HepG2 (cell line): ENCODE data around the gene B3GNT8. TPM values are rescaled to one million over a fixed set of nuclear protein-coding genes. Genes with fewer than 3 reads are reported as not detected.

Experiments
- ATAD3A ChIP-seq: sonication (generic); formaldehyde crosslinking; IDR thresholded peaks from 2 replicates; pipeline ENCODE4 v1.4.0; 2020; ENCODE audit warnings: missing genetic modification reagents
- ATF2 ChIP-seq: sonication (generic); formaldehyde crosslinking; IDR thresholded peaks from 2 replicates; pipeline ENCODE4 v1.4.0; 2020; ENCODE audit warnings: missing genetic modification reagents
- ATF6 ChIP-seq: sonication (generic); formaldehyde crosslinking; conservative IDR thresholded peaks from 2 replicates; pipeline ENCODE4 v1.4.0; 2020; ENCODE audit warnings: missing genetic modification reagents
- ETV6 ChIP-seq: sonication (generic); formaldehyde crosslinking; conservative IDR thresholded peaks from 2 replicates; pipeline ENCODE4 v1.4.0; 2020; ENCODE audit warnings: missing genetic modification reagents
- ISX ChIP-seq: sonication (generic); formaldehyde crosslinking; conservative IDR thresholded peaks from 2 replicates; pipeline ENCODE4 v1.5.0; 2020; ENCODE audit warnings: missing genetic modification reagents
- MXD4 ChIP-seq: IDR thresholded peaks from 2 replicates; pipeline ENCODE4 v1.6.1; 2016; ENCODE audit warnings: mild to moderate bottlenecking, missing biosample characterization, missing genetic modification reagents
- MZF1 ChIP-seq: sonication (generic); formaldehyde crosslinking; IDR thresholded peaks from 2 replicates; pipeline ENCODE4 v1.8.1; 2023; ENCODE audit warnings: mild to moderate bottlenecking, missing genetic modification reagents, borderline replicate concordance
- NR1H2 ChIP-seq: sonication (generic); formaldehyde crosslinking; IDR thresholded peaks from 2 replicates; pipeline ENCODE4 v1.8.1; 2022; ENCODE audit warnings: low read depth, missing genetic modification reagents, borderline replicate concordance
- PLSCR1 ChIP-seq: sonication (generic); formaldehyde crosslinking; IDR thresholded peaks from 2 replicates; pipeline ENCODE4 v1.5.0; 2020; ENCODE audit warnings: missing genetic modification reagents, mild to moderate bottlenecking, borderline replicate concordance
- SMAD1 ChIP-seq: sonication (generic); formaldehyde crosslinking; IDR thresholded peaks from 2 replicates; pipeline ENCODE4 v1.4.0; 2020; ENCODE audit warnings: missing genetic modification reagents, low read depth, mild to moderate bottlenecking, borderline replicate concordance
- SRY ChIP-seq: sonication (generic); formaldehyde crosslinking; IDR thresholded peaks from 2 replicates; pipeline ENCODE4 v1.8.0; 2022; ENCODE audit warnings: mild to moderate bottlenecking, missing genetic modification reagents
- TARDBP ChIP-seq: sonication (generic); formaldehyde crosslinking; IDR thresholded peaks from 2 replicates; pipeline ENCODE4 v1.8.0; 2022; ENCODE audit warnings: mild to moderate bottlenecking, missing genetic modification reagents
- U2AF2 ChIP-seq: fragments of 200-400 bp; formaldehyde crosslinking; IDR thresholded peaks from 2 replicates; pipeline ENCODE4 v1.6.1; 2017; ENCODE audit warnings: low read depth, mild to moderate bottlenecking, low read length
- YEATS4 ChIP-seq: sonication (generic); formaldehyde crosslinking; IDR thresholded peaks from 2 replicates; pipeline ENCODE4 v1.4.0; 2020; ENCODE audit warnings: missing genetic modification reagents, borderline replicate concordance
- YY1 ChIP-seq: IDR thresholded peaks from 2 replicates; pipeline ENCODE4 v1.6.1; 2011; ENCODE audit warnings: low read length, low read depth, moderate library complexity, mild to moderate bottlenecking; ENCODE audit not compliant: insufficient read depth, insufficient replicate concordance
- ZBTB14 ChIP-seq: sonication (generic); formaldehyde crosslinking; IDR thresholded peaks from 2 replicates; pipeline ENCODE4 v1.4.0; 2020; ENCODE audit warnings: missing genetic modification reagents
- ZBTB25 ChIP-seq: IDR thresholded peaks from 2 replicates; pipeline ENCODE4 v1.6.1; 2018; ENCODE audit warnings: missing genetic modification reagents
- ZNF326 ChIP-seq: sonication (generic); formaldehyde crosslinking; IDR thresholded peaks from 2 replicates; pipeline ENCODE4 v1.4.0; 2020; ENCODE audit warnings: missing genetic modification reagents, borderline replicate concordance
- ZNF367 ChIP-seq: sonication (generic); formaldehyde crosslinking; IDR thresholded peaks from 2 replicates; pipeline ENCODE4 v1.4.0; 2020; ENCODE audit warnings: missing genetic modification reagents, borderline replicate concordance
- ZNF382 ChIP-seq: sonication (generic); formaldehyde crosslinking; IDR thresholded peaks from 2 replicates; pipeline ENCODE4 v1.5.0; 2020; ENCODE audit warnings: missing genetic modification reagents, mild to moderate bottlenecking, borderline replicate concordance
- ZNF513 ChIP-seq: sonication (generic); formaldehyde crosslinking; conservative IDR thresholded peaks from 2 replicates; pipeline ENCODE4 v1.5.0; 2020; ENCODE audit warnings: missing genetic modification reagents
- polyA plus RNA-seq, 8 experiments: library from polyadenylated mRNA; depleted of rRNA in 3 of 8; stranded (reverse) in 7 of 8; unstranded in 1 of 8; fragments of >200 nt; fragmentation: Illumina TruSeq in 4 of 8; extraction: Trizol in 4 of 8; gene quantifications; 2 replicates each; pipeline versions ENCODE4 v1.2.1 to v1.2.3, GENCODE V29; 2011 to 2016; ENCODE audit warnings: low read depth in 4 of 8, missing spikeins in 1 of 8, mixed read lengths in 1 of 8; ENCODE audit not compliant: insufficient read depth in 1 of 8
- total RNA-seq, 5 experiments: library from RNA; depleted of rRNA; stranded (reverse); fragments of >200 nt; fragmentation: Illumina TruSeq; extraction: Trizol; gene quantifications; 2 replicates each; pipeline ENCODE4 v1.2.3, GENCODE V29; 2016; ENCODE audit warnings: low read depth in 1 of 5

Gene B3GNT8
- total and polyA plus RNA-seq, 2 of the 13 experiments (the other 11 are each of a cell fraction or from before 2014, with no cell fraction given): 0.26 to 1.9 TPM

- TF ChIP-seq ATF6 (CRISPR knock-in tag): no peak
- 0 out of 2 replicates have a peak, but pooled peaks have one; percentile 18 for TF ChIP-seq YEATS4 (CRISPR knock-in tag)
- TF ChIP-seq U2AF2: no peak
- 0 out of 2 replicates have a peak, but pooled peaks have one; percentile 21 for TF ChIP-seq TARDBP (CRISPR knock-in tag)
- no peak for TF ChIP-seq ZNF513 (CRISPR knock-in tag)
- 0 out of 2 replicates have a peak, but pooled peaks have one; percentile 41 for TF ChIP-seq ETV6
- TF ChIP-seq ATF2: no peak
- TF ChIP-seq SMAD1 (CRISPR knock-in tag): no peak
- no peak for TF ChIP-seq ZBTB25 (CRISPR knock-in tag)
- no peak for TF ChIP-seq ATAD3A (CRISPR knock-in tag)
- TF ChIP-seq PLSCR1 (CRISPR knock-in tag): no peak
- TF ChIP-seq MXD4 (CRISPR knock-in tag): no peak
- no peak for TF ChIP-seq ZNF382 (CRISPR knock-in tag)
- TF ChIP-seq MZF1 (CRISPR knock-in tag): no peak
- no peak for TF ChIP-seq ZNF367 (CRISPR knock-in tag)
- no peak for TF ChIP-seq NR1H2 (CRISPR knock-in tag)
- TF ChIP-seq ZNF326 (CRISPR knock-in tag): no peak
- no peak for TF ChIP-seq YY1
- no peak for TF ChIP-seq ZBTB14
- no peak for TF ChIP-seq SRY (CRISPR knock-in tag)
- no peak for TF ChIP-seq ISX (CRISPR knock-in tag)
These were observed 2.6 kb downstream of the B3GNT8 start (continued) for GRCh38 chr19:41424335-41425173.
